Urothelium cell line (cell line): ENCODE measurements around the gene MNT.

ENCODE experiments used
- DNase-seq: peaks from one replicate; pipeline ENCODE4 v3.0.0; 2011; ENCODE audit warnings: low spot score, mixed read lengths
- FAIRE-seq: peaks from 2 replicates; lab custom pipeline; 2011; peaks lifted over from hg19 to GRCh38; lab: Jason Lieb, UNC

MNT gene

GRCh38 chr17:2384439-2385127, 16.3 kb downstream of the MNT start:
- no peak for DNase-seq
- FAIRE-seq = no peak

- DNase-seq (no peak), FAIRE-seq (no peak)
Measured at GRCh38 chr17:2383628-2384167, 17.2 kb downstream of the MNT start.

- no peak for DNase-seq
- FAIRE-seq = no peak
Measured at GRCh38 chr17:2380950-2381649, 19.8 kb downstream of the MNT start.

GRCh38 chr17:2380226-2380922, 20.5 kb downstream of the MNT start:
- FAIRE-seq = no peak
- no peak for DNase-seq

- FAIRE-seq = no peak
- no peak for DNase-seq
Measured at GRCh38 chr17:2379489-2380225, 21.2 kb downstream of the MNT start.

GRCh38 chr17:2378905-2379304, 22.0 kb downstream of the MNT start:
- no peak for FAIRE-seq
- no peak for DNase-seq

- no peak for DNase-seq
- FAIRE-seq = no peak
Measured at GRCh38 chr17:2377659-2378058, 23.2 kb downstream of the MNT start.

- FAIRE-seq = no peak
- no peak for DNase-seq
Measured at GRCh38 chr17:2376107-2376506, 24.8 kb downstream of the MNT start.

- DNase-seq (no peak), FAIRE-seq (no peak)
Measured at GRCh38 chr17:2375406-2375805, 25.5 kb downstream of the MNT start.

GRCh38 chr17:2374549-2375285, 26.1 kb downstream of the MNT start:
- no peak for FAIRE-seq
- DNase-seq = no peak

- DNase-seq (no peak), FAIRE-seq (no peak)
Measured at GRCh38 chr17:2373179-2373578, 27.7 kb downstream of the MNT start.

- DNase-seq (no peak), FAIRE-seq (no peak)
Measured at GRCh38 chr17:2372681-2373080, 28.2 kb downstream of the MNT start.

- FAIRE-seq = no peak
Measured at GRCh38 chr17:2372180-2372579, 28.7 kb downstream of the MNT start.

GRCh38 chr17:2371183-2372130, 29.4 kb downstream of the MNT start:
- FAIRE-seq (no peak), DNase-seq (no peak)

More at GRCh38 chr17:2372180-2372579, 28.7 kb downstream of the MNT start:
- DNase-seq = no peak

GRCh38 chr17:2370211-2370589, 30.7 kb downstream of the MNT start:
- no peak for FAIRE-seq
- DNase-seq = no peak

- DNase-seq (no peak), FAIRE-seq (no peak)
Measured at GRCh38 chr17:2369551-2370210, 31.2 kb downstream of the MNT start.

GRCh38 chr17:2369039-2369438, 31.8 kb downstream of the MNT start:
- DNase-seq = no peak
- FAIRE-seq = no peak

GRCh38 chr17:2368359-2368758, 32.5 kb downstream of the MNT start:
- FAIRE-seq (no peak), DNase-seq (no peak)
